ENCODE results near the gene SCGN.

GRCh38 chr6:25682324-25682723 lies 30.3 kb downstream of the SCGN start:
- no peak for TF ChIP-seq CTCF (IDR thresholded peaks at IDR 0.05)
- TF ChIP-seq POLR2A (IDR thresholded peaks at IDR 0.05): no peak
- TF ChIP-seq POLR2AphosphoS5 (IDR thresholded peaks at IDR 0.05): no peak

Data from gastroesophageal sphincter (tissue), 3 donors.